Panc1 (cell line): ENCODE measurements around the gene LHX3.

ENCODE experiments used
- REST ChIP-seq, 2 experiments: IDR thresholded peaks; 2 replicates each; pipeline ENCODE4 v1.6.1; 2011 to 2012; ENCODE audit warnings: low read depth in 2 of 2, control low read depth in 1 of 2, low read length in 1 of 2, mild to moderate bottlenecking in 1 of 2, moderate library complexity in 1 of 2; ENCODE audit not compliant: insufficient read depth in 1 of 2
- TCF7L2 ChIP-seq: IDR thresholded peaks from 2 replicates; pipeline ENCODE4 v1.6.1; 2011; ENCODE audit warnings: mild to moderate bottlenecking, low read depth, low read length, inconsistent platforms
- TF ChIP-seq, protein P1 (sequence below): fragments of 450-650 bp; IDR thresholded peaks from 2 replicates; pipeline ENCODE4 v1.5.1; 2017; ENCODE audit warnings: mild to moderate bottlenecking

DNA sequence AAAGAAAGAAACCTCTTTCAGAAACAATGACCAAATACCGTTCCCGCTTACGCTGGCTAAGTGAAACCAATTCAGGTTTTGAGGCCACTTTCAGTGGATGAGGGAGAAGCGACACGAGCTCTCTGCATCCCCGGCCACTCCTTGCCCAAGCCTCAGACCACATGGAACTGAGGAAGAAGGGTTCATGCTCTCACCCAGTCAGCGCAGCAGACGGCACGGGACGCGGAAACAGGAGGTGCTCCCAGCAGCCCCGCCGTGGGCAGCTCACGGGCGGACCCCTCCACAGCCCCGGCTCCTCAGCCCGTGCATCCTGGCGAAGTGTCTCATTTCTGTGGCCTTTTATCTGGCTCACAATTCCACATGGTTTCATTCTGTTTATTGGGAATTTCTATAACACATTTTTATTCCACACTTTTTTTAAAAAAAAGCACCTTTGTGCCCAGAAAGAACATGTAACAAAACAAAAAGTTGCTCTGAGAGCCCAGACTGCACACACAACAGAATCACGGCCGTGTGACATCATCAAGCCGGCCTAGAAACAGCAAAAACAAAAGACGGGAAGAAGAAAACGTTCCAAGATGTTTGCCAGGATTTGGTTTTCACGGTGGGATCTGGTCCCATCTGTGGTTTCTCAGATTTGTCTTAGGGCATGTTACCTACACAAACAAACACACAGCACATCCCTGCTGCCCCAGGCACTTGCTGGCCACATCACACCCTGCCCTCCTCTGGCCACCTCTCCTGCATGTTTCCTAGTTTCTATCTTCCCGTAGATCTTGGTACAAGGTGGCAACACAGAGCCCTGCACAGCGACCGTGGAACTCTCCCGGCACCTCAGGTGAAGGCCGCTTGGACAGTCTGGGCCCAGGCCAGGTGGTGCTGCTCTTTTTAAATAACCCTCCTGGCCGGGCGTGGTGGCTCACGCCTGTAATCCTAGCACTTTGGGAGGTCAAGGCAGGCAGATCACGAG lies 24.5 kb upstream of the LHX3 start:
- TF ChIP-seq, protein P1, sequence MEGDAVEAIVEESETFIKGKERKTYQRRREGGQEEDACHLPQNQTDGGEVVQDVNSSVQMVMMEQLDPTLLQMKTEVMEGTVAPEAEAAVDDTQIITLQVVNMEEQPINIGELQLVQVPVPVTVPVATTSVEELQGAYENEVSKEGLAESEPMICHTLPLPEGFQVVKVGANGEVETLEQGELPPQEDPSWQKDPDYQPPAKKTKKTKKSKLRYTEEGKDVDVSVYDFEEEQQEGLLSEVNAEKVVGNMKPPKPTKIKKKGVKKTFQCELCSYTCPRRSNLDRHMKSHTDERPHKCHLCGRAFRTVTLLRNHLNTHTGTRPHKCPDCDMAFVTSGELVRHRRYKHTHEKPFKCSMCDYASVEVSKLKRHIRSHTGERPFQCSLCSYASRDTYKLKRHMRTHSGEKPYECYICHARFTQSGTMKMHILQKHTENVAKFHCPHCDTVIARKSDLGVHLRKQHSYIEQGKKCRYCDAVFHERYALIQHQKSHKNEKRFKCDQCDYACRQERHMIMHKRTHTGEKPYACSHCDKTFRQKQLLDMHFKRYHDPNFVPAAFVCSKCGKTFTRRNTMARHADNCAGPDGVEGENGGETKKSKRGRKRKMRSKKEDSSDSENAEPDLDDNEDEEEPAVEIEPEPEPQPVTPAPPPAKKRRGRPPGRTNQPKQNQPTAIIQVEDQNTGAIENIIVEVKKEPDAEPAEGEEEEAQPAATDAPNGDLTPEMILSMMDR, result no peak
- TF ChIP-seq REST (IDR thresholded peaks at IDR 0.05; ENCODE audit: insufficient read depth in 1 of 2, low read depth in 2 of 2, low read length in 1 of 2) (no peak), TCF7L2 (no peak)
